Urothelium cell line (cell line): Measurements from ENCODE around the gene HTRA1.

ENCODE experiments used
- DNase-seq: peaks from one replicate; pipeline ENCODE4 v3.0.0; 2011; ENCODE audit warnings: low spot score, mixed read lengths
- FAIRE-seq: peaks from 2 replicates; lab custom pipeline; 2011; peaks lifted over from hg19 to GRCh38; lab: Jason Lieb, UNC

HTRA1 gene

GRCh38 chr10:122493761-122494160 is 32.4 kb downstream of the HTRA1 start:
- no peak for FAIRE-seq
- DNase-seq: no peak

GRCh38 chr10:122494173-122494820 is 32.9 kb downstream of the HTRA1 start:
- no peak for FAIRE-seq
- no peak for DNase-seq

- DNase-seq (no peak), FAIRE-seq (no peak)
Observed at GRCh38 chr10:122494833-122495232, 33.5 kb downstream of the HTRA1 start.

- DNase-seq (peak; percentile 25), FAIRE-seq (no peak)
Observed at GRCh38 chr10:122495406-122496340, 34.3 kb downstream of the HTRA1 start.

GRCh38 chr10:122497241-122497640 is 35.9 kb downstream of the HTRA1 start:
- FAIRE-seq: no peak
- DNase-seq: no peak

GRCh38 chr10:122498521-122498920 is 37.2 kb downstream of the HTRA1 start:
- no peak for DNase-seq
- FAIRE-seq: no peak

GRCh38 chr10:122499012-122499411 is 37.7 kb downstream of the HTRA1 start:
- no peak for FAIRE-seq
- DNase-seq: no peak

- DNase-seq (no peak), FAIRE-seq (no peak)
Observed at GRCh38 chr10:122499491-122499941, 38.2 kb downstream of the HTRA1 start.

GRCh38 chr10:122500194-122500593 is 38.8 kb downstream of the HTRA1 start:
- DNase-seq (no peak), FAIRE-seq (no peak)

- FAIRE-seq (no peak), DNase-seq (no peak)
Observed at GRCh38 chr10:122500726-122501125, 39.4 kb downstream of the HTRA1 start.

- DNase-seq (no peak), FAIRE-seq (no peak)
Observed at GRCh38 chr10:122503012-122503411, 41.7 kb downstream of the HTRA1 start.

- DNase-seq (no peak), FAIRE-seq (no peak)
Observed at GRCh38 chr10:122503886-122504609, 42.7 kb downstream of the HTRA1 start.

GRCh38 chr10:122504610-122504950 is 43.2 kb downstream of the HTRA1 start:
- FAIRE-seq (peak; percentile 88), DNase-seq (peak; percentile 80)

GRCh38 chr10:122505011-122505410 is 43.7 kb downstream of the HTRA1 start:
- DNase-seq: no peak
- no peak for FAIRE-seq

- DNase-seq (no peak), FAIRE-seq (no peak)
Observed at GRCh38 chr10:122505885-122506645, 44.7 kb downstream of the HTRA1 start.

- DNase-seq (no peak), FAIRE-seq (no peak)
Observed at GRCh38 chr10:122507616-122508015, 46.3 kb downstream of the HTRA1 start.

GRCh38 chr10:122508021-122508420 is 46.7 kb downstream of the HTRA1 start:
- FAIRE-seq: no peak
- no peak for DNase-seq

GRCh38 chr10:122509323-122509722 is 48.0 kb downstream of the HTRA1 start:
- no peak for FAIRE-seq
- DNase-seq: no peak

GRCh38 chr10:122510326-122510725 is 49.0 kb downstream of the HTRA1 start:
- DNase-seq (peak; percentile 57), FAIRE-seq (no peak)

- FAIRE-seq (no peak), DNase-seq (no peak)
Observed at GRCh38 chr10:122510736-122511135, 49.4 kb downstream of the HTRA1 start.

- FAIRE-seq (no peak), DNase-seq (no peak)
Observed at GRCh38 chr10:122513053-122513452, 51.7 kb downstream of the HTRA1 start.
